OCI-LY3 (cell line): Measurements from ENCODE around the gene ETV6.

Experiments
- CTCF ChIP-seq: fragments of 200-600, 300-600 bp; sonication (generic); IDR thresholded peaks from 2 replicates; pipeline ENCODE4 v1.5.1; 2014; ENCODE audit warnings: antibody characterized with exemption, low read length, low read depth
- EZH2phosphoT487 ChIP-seq: fragments of 200-600 bp; shearing (Covaris generic); IDR thresholded peaks from 2 replicates; pipeline ENCODE4 v1.6.1; 2018; ENCODE audit warnings: antibody characterized with exemption, mixed run types, low read depth

GRCh38 chr12:11787933-11788849, 138.7 kb downstream of the ETV6 start:
- TF ChIP-seq CTCF (no peak), EZH2phosphoT487 (no peak)
